IMR-90 (cell line): ENCODE measurements around the gene YIPF3. TPM values are rescaled to one million over a fixed set of nuclear protein-coding genes. Genes with fewer than 3 reads are reported as not detected.

Source experiments
- ATAC-seq: fragments of 200-7000 bp; cut with Tn5 transposase; 2 replicates; pipeline ENCODE4 v1.9.1; 2020; ENCODE audit warnings: low read depth, mild to moderate bottlenecking, moderate library complexity
- BruUV-seq: library from RNA; stranded (reverse); fragments of 400-500 nt; replicated peaks from 2 replicates; lab custom pipeline; 2021; lab: Mats Ljungman, UMichigan
- CTCF ChIA-PET: fragments of 300-600 bp; formaldehyde crosslinking; extraction: SDS; loops from one replicate; lab custom pipeline; 2021; ENCODE audit warnings: antibody characterized with exemption; lab: Yijun Ruan, JAX
- POLR2A ChIA-PET: fragments of 300-600 bp; sonication (Branson Sonifier 250); formaldehyde crosslinking; loops from one replicate; lab custom pipeline; 2022; ENCODE audit warnings: antibody characterized with exemption; ENCODE audit not compliant: unreplicated experiment; lab: Charles Lee
- DNase-seq: peaks from one replicate; pipeline ENCODE4 v3.0.0; 2013
- H2AFZ ChIP-seq: replicated peaks from 2 replicates; pipeline ENCODE3; 2013; ENCODE audit warnings: low read length, mild to moderate bottlenecking; ENCODE audit not compliant: poor library complexity
- H2AK5ac ChIP-seq: 2 replicates; pipeline ENCODE4 v1.6.1; 2013; ENCODE audit warnings: low read depth, low read length, inconsistent platforms
- H2AK9ac ChIP-seq: replicated peaks from 2 replicates; pipeline ENCODE3; 2013; ENCODE audit warnings: mild to moderate bottlenecking, low read depth, low read length, moderate library complexity; ENCODE audit not compliant: poor library complexity
- H2BK120ac ChIP-seq: 2 replicates; pipeline ENCODE4 v1.6.1; 2013; ENCODE audit warnings: low read depth, low read length, inconsistent platforms
- H2BK15ac ChIP-seq: 3 replicates; pipeline ENCODE4 v1.6.1; 2013; ENCODE audit warnings: low read depth, low read length, inconsistent platforms
- H2BK20ac ChIP-seq: 2 replicates; pipeline ENCODE4 v1.6.1; 2013; ENCODE audit warnings: low read depth, mild to moderate bottlenecking, inconsistent platforms, low read length, moderate library complexity
- H2BK5ac ChIP-seq: 2 replicates; pipeline ENCODE4 v1.6.1; 2013; ENCODE audit warnings: mild to moderate bottlenecking, low read depth, low read length, inconsistent platforms; ENCODE audit not compliant: poor library complexity, severe bottlenecking
- H3K14ac ChIP-seq: replicated peaks from 2 replicates; pipeline ENCODE4 v1.6.1; 2013; ENCODE audit warnings: low read depth, low read length, inconsistent platforms
- H3K18ac ChIP-seq: 2 replicates; pipeline ENCODE4 v1.6.1; 2013; ENCODE audit warnings: low read depth, low read length, control low read depth
- H3K23ac ChIP-seq: 2 replicates; pipeline ENCODE4 v1.6.1; 2013; ENCODE audit warnings: low read depth, low read length, inconsistent platforms
- H3K27ac ChIP-seq: 2 replicates; pipeline ENCODE4 v1.5.1; 2013; ENCODE audit warnings: mild to moderate bottlenecking, control low read depth, low read length; ENCODE audit not compliant: insufficient read depth
- H3K27me3 ChIP-seq: 2 replicates; pipeline ENCODE4 v1.6.1; 2013; ENCODE audit warnings: low read length; ENCODE audit not compliant: control insufficient read depth, insufficient read depth
- H3K36me3 ChIP-seq: 2 replicates; pipeline ENCODE4 v1.6.1; 2013; ENCODE audit warnings: low read length, mixed read lengths; ENCODE audit not compliant: control insufficient read depth, insufficient read depth
- H3K4ac ChIP-seq: 2 replicates; pipeline ENCODE4 v1.6.1; 2013; ENCODE audit warnings: low read depth, low read length, inconsistent platforms
- H3K4me1 ChIP-seq: 2 replicates; pipeline ENCODE4 v1.6.1; 2013; ENCODE audit warnings: low read length, mixed read lengths; ENCODE audit not compliant: control insufficient read depth, insufficient read depth
- H3K4me2 ChIP-seq: 2 replicates; pipeline ENCODE4 v1.6.1; 2013; ENCODE audit warnings: low read depth, mild to moderate bottlenecking, control low read depth, low read length, moderate library complexity
- H3K4me3 ChIP-seq: 2 replicates; pipeline ENCODE4 v1.5.1; 2013; ENCODE audit warnings: low read depth, mild to moderate bottlenecking, control low read depth, low read length, moderate library complexity; ENCODE audit not compliant: insufficient read depth
- H3K56ac ChIP-seq: 2 replicates; pipeline ENCODE4 v1.6.1; 2013; ENCODE audit warnings: low read length, inconsistent platforms; ENCODE audit not compliant: insufficient read depth; ENCODE audit errors: extremely low read depth
- H3K79me1 ChIP-seq, 2 experiments: 2 replicates each; pipeline ENCODE4 v1.6.1; 2013; ENCODE audit warnings: low read length in 2 of 2, inconsistent platforms in 1 of 2, low read depth in 1 of 2
- H3K9ac ChIP-seq: 2 replicates; pipeline ENCODE4 v1.6.1; 2013; ENCODE audit warnings: low read depth, low read length, control low read depth
- H3K9me1 ChIP-seq: 2 replicates; pipeline ENCODE4 v1.6.1; 2013; ENCODE audit warnings: low read length, inconsistent platforms; ENCODE audit not compliant: insufficient read depth
- H3K9me3 ChIP-seq: 2 replicates; pipeline ENCODE4 v1.6.1; 2013; ENCODE audit warnings: low read length; ENCODE audit not compliant: control insufficient read depth, insufficient read depth
- H4K20me1 ChIP-seq: 2 replicates; pipeline ENCODE4 v1.6.1; 2013; ENCODE audit warnings: low read length, inconsistent platforms; ENCODE audit not compliant: insufficient read depth
- H4K5ac ChIP-seq: 2 replicates; pipeline ENCODE4 v1.6.1; 2013; ENCODE audit warnings: mild to moderate bottlenecking, low read depth, low read length, control low read depth
- H4K8ac ChIP-seq, 2 experiments: 2 replicates each; pipeline ENCODE4 v1.6.1; 2013; ENCODE audit warnings: low read depth in 2 of 2, low read length in 2 of 2, control low read depth in 1 of 2, inconsistent platforms in 1 of 2
- H4K91ac ChIP-seq: 2 replicates; pipeline ENCODE4 v1.6.1; 2013; ENCODE audit warnings: low read depth, low read length, inconsistent platforms; ENCODE audit not compliant: insufficient read depth
- BHLHE40 ChIP-seq: fragments of 150-350 bp; IDR thresholded peaks from 2 replicates; pipeline ENCODE4 v1.6.1; 2016; ENCODE audit warnings: mild to moderate bottlenecking, low read depth, low read length
- CEBPB ChIP-seq: IDR thresholded peaks from 2 replicates; pipeline ENCODE4 v1.6.1; 2012; ENCODE audit warnings: low read depth, low read length, improper control_type of control experiment
- NFE2L2 ChIP-seq: fragments of 150-350 bp; IDR thresholded peaks from 2 replicates; pipeline ENCODE4 v1.6.1; 2016; ENCODE audit warnings: low read depth, mild to moderate bottlenecking, low read length
- RAD21 ChIP-seq: IDR thresholded peaks from 2 replicates; pipeline ENCODE4 v1.6.1; 2012; ENCODE audit warnings: low read length, improper control_type of control experiment
- RCOR1 ChIP-seq: IDR thresholded peaks from 2 replicates; pipeline ENCODE4 v1.6.1; 2012; ENCODE audit warnings: mild to moderate bottlenecking, low read length, improper control_type of control experiment; ENCODE audit not compliant: insufficient replicate concordance
- RFX5 ChIP-seq: IDR thresholded peaks from 2 replicates; pipeline ENCODE4 v1.8.0; 2012; ENCODE audit warnings: low read depth, mild to moderate bottlenecking, low read length, moderate library complexity
- SMC3 ChIP-seq: fragments of 150-350 bp; IDR thresholded peaks from 2 replicates; pipeline ENCODE4 v1.6.1; 2016; ENCODE audit warnings: low read depth, mild to moderate bottlenecking, antibody characterized with exemption, low read length, moderate library complexity
- WGBS, 2 experiments: methylation state at CpG; one replicate each; pipeline versions ENCODE4 v1.1.5 to v1.1.7; 2013; ENCODE audit warnings: missing lambda C conversion rate in 2 of 2; ENCODE audit not compliant: insufficient read length in 1 of 2; ENCODE audit errors: extremely low coverage in 2 of 2; 5-methylcytosine and 5-hydroxymethylcytosine counted together
- dilution Hi-C: fragments of 300-500 bp; cut with HindIII; formaldehyde crosslinking; loops from one replicate; pipeline ENCODE4 v1.14.3; 2018; ENCODE audit warnings: low sequenced_read_pairs; ENCODE audit not compliant: unreplicated experiment
- in situ Hi-C: fragments of 300-500 bp; cut with MboI; formaldehyde crosslinking; loops from 3 replicates; pipeline ENCODE4 v1.14.3; 2019; ENCODE audit warnings: low sequenced_read_pairs, inconsistent platforms, mixed read lengths
- intact Hi-C: fragments of 100-400 bp; cut with micrococcal nuclease; formaldehyde crosslinking; loops from 2 replicates; pipeline ENCODE4 v1.10.0; 2022
- polyA plus RNA-seq, 3 experiments: library from polyadenylated mRNA; depleted of rRNA; stranded (reverse); fragments of >200 nt; gene quantifications; 2 replicates each; pipeline ENCODE4 v1.2.3, GENCODE V29; 2012; ENCODE audit warnings: low replicate concordance in 1 of 3
- total RNA-seq: library from RNA; depleted of rRNA; stranded (reverse); fragments of >200 nt; gene quantifications from 2 replicates; pipeline ENCODE4 v1.2.3, GENCODE V29; 2012

YIPF3 gene
- total and polyA plus RNA-seq, 2 of the 4 experiments (the other 2 are of a cell fraction): 114 to 193 TPM

DNA sequence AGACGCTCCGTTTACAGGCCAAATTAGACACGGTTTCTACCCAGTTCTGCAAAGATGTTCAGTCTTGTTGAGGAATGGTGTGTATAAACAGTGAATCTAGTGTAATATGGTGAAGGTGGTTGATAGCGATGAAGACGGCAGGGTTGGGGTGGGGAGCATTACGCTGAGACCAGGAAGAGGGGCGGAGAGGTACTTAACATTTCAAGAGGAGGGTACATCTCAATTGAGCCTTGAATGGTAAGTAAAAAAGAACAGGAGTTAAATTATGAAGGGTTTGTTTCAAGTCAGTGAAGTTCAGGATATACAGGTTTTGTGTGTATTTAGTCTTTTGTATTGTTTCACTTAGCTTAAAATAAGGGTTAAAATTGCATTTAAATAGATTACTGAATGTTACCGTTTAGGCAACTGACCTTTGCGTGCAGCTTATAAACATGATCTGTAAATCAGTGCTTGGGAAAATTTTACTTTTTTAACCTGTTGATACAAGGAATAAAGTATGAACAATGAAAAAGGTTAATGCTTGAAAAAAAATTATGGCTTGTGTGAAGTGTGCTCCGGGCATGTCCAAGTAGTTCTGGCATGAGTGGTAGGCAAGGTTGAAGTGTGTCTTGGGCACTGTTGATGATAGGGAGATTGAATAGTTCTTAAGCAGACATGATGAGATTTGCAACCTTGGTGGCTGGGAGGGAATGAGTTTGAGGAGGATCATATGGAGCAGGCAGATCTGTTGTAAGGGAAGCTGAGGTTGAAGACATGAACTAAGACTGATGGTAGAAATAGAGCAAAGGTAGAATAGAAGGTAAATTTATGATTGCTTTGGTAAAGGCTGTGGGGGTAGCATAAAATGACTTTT lies 1.0 kb upstream of the YIPF3 start:
- no peak overlapping the region for H2BK15ac ChIP-seq
- BruUV-seq: TSS peak; percentile 39
- dilution Hi-C loops (no loop called here), intact Hi-C loops (no loop called here), in situ Hi-C loops (no loop called here)
- H2AK5ac ChIP-seq: peak overlapping the region; percentile 94
- H2BK5ac ChIP-seq: peak overlapping the region; percentile 67
- H2BK120ac ChIP-seq: no peak overlapping the region
- peak overlapping the region; percentile 100 for H3K14ac ChIP-seq
- H2AK9ac ChIP-seq: peak overlapping the region; percentile 99
- ATAC-seq (peak; percentile 3; the same call in 1 of the 2 replicates), DNase-seq (peak; percentile 16)
- 6% methylated on average over 8 of the region's 10 CpGs; no CpG with 5 or more reads in 1 of the 2 experiments for WGBS, 2 experiments
- H4K20me1 ChIP-seq: no peaks in the 10 kb centered on the region; the same call in 1 of the 2 replicates
- peak overlapping the region; percentile 100 for H3K23ac ChIP-seq
- peak overlapping the region; percentile 77 for H3K4me2 ChIP-seq
- peak overlapping the region; percentile 99 for H3K4ac ChIP-seq
- peaks cover 12% of the 10 kb centered on the region; the same call in 1 of the 2 replicates for H3K9me1 ChIP-seq
- peak overlapping the region; percentile 90 for H3K56ac ChIP-seq
- H4K91ac ChIP-seq: peak overlapping the region; percentile 43
- H3K18ac ChIP-seq: no peak overlapping the region
- H3K4me3 ChIP-seq: peak overlapping the region; percentile 80
- H3K27ac ChIP-seq: peak overlapping the region; percentile 83; the same call in 1 of the 2 replicates
- no peaks in the 10 kb centered on the region for H3K9me3 ChIP-seq
- H2AFZ ChIP-seq: peak overlapping the region; percentile 98
- H4K5ac ChIP-seq: peak overlapping the region; percentile 85
- H3K9ac ChIP-seq: peak overlapping the region; percentile 96
- TF ChIP-seq BHLHE40: no peak
- TF ChIP-seq CEBPB: no peak
- no peak for TF ChIP-seq SMC3
- TF ChIP-seq RCOR1: no peak
- TF ChIP-seq RFX5: no peak
- TF ChIP-seq RAD21: no peak
- no peak for TF ChIP-seq NFE2L2
- no peaks in the 10 kb centered on the region for H3K27me3 ChIP-seq
- CTCF ChIA-PET: interaction anchor here (1.1 kb wide), 1 partner anchor 10 kb away, joined by 3 read pairs; no protein-coding TSS in a partner anchor
- H3K4me1 ChIP-seq: peaks cover 13% of the 10 kb centered on the region
- H3K79me1 ChIP-seq: peaks cover 29 to 58% of the 10 kb centered on the region in 2 experiments
- peaks cover 51% of the 10 kb centered on the region for H3K36me3 ChIP-seq
- peak overlapping the region; percentile 81 to 100 for H4K8ac ChIP-seq
- no peak overlapping the region for H2BK20ac ChIP-seq
- POLR2A ChIA-PET: interaction anchor here (0.6 kb wide), 1 partner anchor 736 kb away, joined by 3 read pairs; the partner anchor contains the start of gene BICRAL
